Measurements from ENCODE around the gene KIAA1958.

KIAA1958 gene

GRCh38 chr9:112615584-112616266 is 129.1 kb downstream of the KIAA1958 start:
- H3K4me3 ChIP-seq (ENCODE audit: low read depth, low read length): no peak overlapping the region
- in situ Hi-C loops (cut with HindIII; ENCODE audit: low sequenced_read_pairs): no loop called here

GRCh38 chr9:112617371-112617770 is 130.7 kb downstream of the KIAA1958 start:
- H3K4me3 ChIP-seq (ENCODE audit: low read depth, low read length): no peak overlapping the region
- no peak for DNase-seq (ENCODE audit: low read depth)
- no peak for TF ChIP-seq CTCF (IDR thresholded peaks at IDR 0.05; ENCODE audit: low read depth, low read length, missing control alignments)
- in situ Hi-C loops (cut with HindIII; ENCODE audit: low sequenced_read_pairs): no loop called here

More at GRCh38 chr9:112615584-112616266, 129.1 kb downstream of the KIAA1958 start:
- no peak for TF ChIP-seq CTCF (IDR thresholded peaks at IDR 0.05; ENCODE audit: low read depth, low read length, missing control alignments)
- no peak for DNase-seq (ENCODE audit: low read depth)

GRCh38 chr9:112618385-112619009 is 131.9 kb downstream of the KIAA1958 start:
- DNase-seq (ENCODE audit: low read depth): no peak
- no peak overlapping the region for H3K4me3 ChIP-seq (ENCODE audit: low read depth, low read length)
- in situ Hi-C loops (cut with HindIII; ENCODE audit: low sequenced_read_pairs): no loop called here
- TF ChIP-seq CTCF (IDR thresholded peaks at IDR 0.05; ENCODE audit: low read depth, low read length, missing control alignments): no peak

- in situ Hi-C loops (cut with HindIII; ENCODE audit: low sequenced_read_pairs): no loop called here
- no peak overlapping the region for H3K4me3 ChIP-seq (ENCODE audit: low read depth, low read length)
- DNase-seq (ENCODE audit: low read depth): no peak
- no peak for TF ChIP-seq CTCF (IDR thresholded peaks at IDR 0.05; ENCODE audit: low read depth, low read length, missing control alignments)
Measured at GRCh38 chr9:112620388-112620787, 133.8 kb downstream of the KIAA1958 start.

- in situ Hi-C loops (cut with HindIII; ENCODE audit: low sequenced_read_pairs): no loop called here
- no peak for TF ChIP-seq CTCF (IDR thresholded peaks at IDR 0.05; ENCODE audit: low read depth, low read length, missing control alignments)
- no peak for DNase-seq (ENCODE audit: low read depth)
- H3K4me3 ChIP-seq (ENCODE audit: low read depth, low read length): no peak overlapping the region
Measured at GRCh38 chr9:112621018-112621655, 134.5 kb downstream of the KIAA1958 start.

GRCh38 chr9:112623198-112623597 is 136.6 kb downstream of the KIAA1958 start:
- H3K4me3 ChIP-seq (ENCODE audit: low read depth, low read length): no peak overlapping the region
- TF ChIP-seq CTCF (IDR thresholded peaks at IDR 0.05; ENCODE audit: low read depth, low read length, missing control alignments): no peak
- in situ Hi-C loops (cut with HindIII; ENCODE audit: low sequenced_read_pairs): no loop called here
- no peak for DNase-seq (ENCODE audit: low read depth)
